Measurements from ENCODE around the gene CTNNA2.

- no peak for TF ChIP-seq CTCF (conservative IDR thresholded peaks at IDR 0.05)
- TF ChIP-seq EZH2 (IDR thresholded peaks at IDR 0.05; ENCODE audit: low read depth) = no peak
These were observed 882.4 kb downstream of the CTNNA2 start for GRCh38 chr2:80395251-80395650.

Data from PC-9 (cell line).